Activated naive CD8-positive, alpha-beta T cell treated with anti-CD3 and anti-CD28 coated beads, Interleukin-2, amount 50 U/mL, for 16 hours (primary cell): ENCODE results near the gene ANKRD2.
"Not testable (repeated sequence)": the region's sequence is repeated elsewhere in the genome, so short reads cannot be mapped to it uniquely, and the experiment has no call there.

Source experiments
- DNase-seq: peaks from one replicate; pipeline ENCODE4 v3.0.0-alpha.2; 2020; ENCODE audit warnings: low read depth, low spot score

The ANKRD2 gene

DNA sequence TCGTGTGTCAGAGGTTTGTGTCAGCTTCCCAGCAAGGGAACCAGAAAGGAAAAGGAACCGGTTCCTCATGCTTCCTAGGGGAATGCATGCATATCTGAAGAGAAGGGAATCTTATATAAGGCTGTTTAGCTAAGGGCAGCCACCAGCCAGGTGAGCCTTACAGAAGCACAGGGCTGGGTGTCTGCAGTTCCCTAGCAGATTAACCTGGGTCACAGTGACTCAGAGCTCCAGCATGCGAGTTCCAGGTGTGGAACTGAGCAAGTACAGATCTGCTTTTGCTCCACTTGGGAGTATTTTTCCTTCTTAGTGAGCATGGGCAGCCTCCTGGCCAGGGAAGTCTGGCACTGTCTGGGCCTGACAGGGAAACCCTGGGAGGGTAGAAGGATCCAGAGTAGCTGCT is 957 bp upstream of the ANKRD2 start:
- DNase-seq, result no peak

DNA sequence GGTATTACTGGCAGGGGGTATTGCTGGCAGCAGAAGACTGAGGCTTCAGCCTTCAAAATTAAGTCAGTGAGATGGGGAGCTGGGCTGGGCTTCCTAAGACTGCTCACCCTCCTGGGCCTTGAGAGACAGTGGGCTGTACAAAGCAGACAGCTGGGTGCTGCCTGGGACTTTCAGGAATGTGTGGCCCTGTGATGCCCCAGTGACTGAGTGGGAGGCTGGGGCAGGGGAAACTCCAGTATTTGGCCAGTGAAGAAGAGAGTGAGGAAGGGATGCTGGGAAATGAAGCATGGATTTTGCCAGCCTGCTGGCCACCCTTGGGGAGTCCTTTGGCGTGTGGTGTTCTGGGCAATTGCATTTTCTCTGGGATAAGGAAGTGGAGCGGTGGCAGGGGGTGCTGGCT is 442 bp downstream of the ANKRD2 start:
- DNase-seq, result no peak

DNA sequence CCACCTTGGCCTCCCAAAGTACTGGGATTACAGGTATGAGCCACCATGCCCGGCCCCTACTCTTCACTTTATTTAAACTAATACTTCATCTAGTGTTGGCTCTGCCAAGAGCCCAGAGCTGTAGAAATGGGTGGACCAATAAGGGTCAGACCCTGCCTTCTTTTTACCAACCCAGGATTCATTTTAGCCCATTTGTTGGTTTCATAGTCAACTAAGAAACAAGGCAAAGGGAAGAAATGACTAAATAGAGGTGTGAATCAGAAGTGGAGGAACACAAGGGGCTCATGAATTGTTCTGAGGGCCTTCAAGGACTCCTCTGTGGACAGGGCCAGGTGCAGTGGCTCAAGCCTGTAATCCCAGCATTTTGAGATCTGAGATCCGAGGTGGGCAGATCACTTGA is 1.1 kb downstream of the ANKRD2 start:
- DNase-seq, result no peak

DNA sequence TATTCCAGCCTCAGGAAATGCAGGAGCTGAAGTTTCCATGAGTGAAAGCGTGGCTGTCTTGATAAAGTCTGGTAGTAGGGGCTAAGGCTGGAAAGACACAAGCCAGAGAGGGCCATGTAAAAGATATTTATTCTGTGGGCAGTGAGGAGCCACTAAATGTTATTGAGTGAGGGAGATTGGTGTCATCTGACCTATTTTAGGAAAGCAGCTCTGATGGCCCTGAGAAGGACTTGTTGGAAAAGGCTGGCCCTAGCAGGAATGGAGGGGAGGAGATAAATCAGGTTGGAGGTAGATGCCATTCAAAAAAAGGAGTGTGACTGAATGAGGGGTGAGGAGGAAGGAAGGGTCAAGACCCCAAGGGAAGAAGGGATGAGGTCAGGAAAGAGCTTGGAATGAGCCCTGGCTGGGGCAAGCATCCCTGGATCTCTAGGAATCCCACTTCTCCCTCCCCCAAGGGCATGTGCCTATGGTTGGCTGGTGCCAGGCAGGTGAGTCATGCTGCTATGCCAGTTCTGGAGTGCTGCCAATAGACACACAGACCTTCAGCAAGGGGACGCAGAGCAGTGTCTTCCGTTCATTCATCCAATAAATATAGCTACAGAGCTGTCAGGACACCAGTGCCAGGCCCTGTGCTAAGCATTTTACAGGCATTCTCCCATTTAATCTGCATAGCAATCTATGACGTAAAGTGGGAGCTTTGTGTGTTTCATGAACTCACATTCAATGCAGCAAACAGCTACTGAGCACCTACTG is 2.0 kb downstream of the ANKRD2 start:
- DNase-seq, result no peak

DNA sequence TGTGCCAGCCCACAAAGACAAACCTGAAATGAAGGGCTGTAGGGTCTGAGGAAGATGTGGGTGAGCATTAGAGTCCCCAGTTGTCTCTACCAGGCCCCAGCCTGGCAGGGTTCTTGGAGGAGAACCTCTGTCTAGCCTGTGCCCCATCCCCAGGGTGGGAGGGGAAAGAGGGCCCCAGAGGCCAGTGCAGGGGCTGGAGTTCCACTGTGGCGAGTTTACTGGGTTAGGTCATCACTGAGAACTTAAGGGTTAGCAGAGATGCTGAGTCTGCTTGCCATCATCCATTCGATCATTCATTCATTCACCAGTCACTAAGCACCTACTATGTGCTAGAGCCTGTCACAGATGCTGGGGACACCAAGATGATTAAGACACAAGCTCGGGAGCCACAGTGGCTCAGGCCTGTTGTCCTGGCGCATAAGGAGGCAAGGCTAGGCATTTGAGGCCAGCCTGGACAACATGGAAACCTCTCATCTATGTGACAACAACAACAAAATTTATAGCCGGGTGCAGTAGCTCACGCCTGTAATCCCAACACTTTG is 2.6 kb downstream of the ANKRD2 start:
- no peak for DNase-seq

DNA sequence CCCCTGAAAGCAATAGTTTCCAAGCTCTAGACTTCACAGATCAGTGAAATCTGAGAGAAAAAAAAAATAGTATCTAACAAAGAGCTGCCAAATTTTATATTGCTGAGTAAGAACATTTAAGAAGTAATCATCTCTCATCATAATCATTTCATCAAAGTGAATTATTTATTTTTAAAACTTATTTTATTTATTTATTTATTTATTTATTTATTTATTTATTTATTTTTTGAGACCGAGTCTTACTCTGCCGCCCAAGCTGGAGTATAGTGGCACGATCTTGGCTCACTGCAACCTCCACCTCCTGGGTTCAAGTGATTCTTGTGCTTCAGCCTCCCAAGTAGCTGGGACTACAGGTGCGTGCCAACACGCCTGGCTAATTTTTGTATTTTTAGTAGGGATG is 3.9 kb downstream of the ANKRD2 start:
- not testable (repeated sequence) for DNase-seq

DNA sequence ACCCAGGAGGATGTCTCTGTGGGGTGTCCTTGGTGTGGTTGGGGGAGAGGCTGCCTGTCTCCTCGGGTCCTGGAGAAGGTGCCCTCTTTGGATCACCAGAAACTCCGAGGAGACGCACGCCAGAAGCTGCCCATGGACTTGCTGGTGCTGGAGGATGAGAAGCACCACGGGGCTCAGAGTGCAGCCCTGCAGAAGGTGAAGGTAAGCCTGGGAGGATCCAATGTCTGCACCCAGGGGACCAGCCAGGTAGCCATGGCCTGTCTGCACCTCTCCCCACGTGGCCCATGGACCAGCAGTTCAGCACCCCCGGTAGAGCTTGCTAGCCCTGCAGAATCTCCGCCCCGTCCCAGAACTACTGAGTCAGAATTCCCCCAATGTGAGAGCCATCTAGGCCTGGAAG is 5.1 kb downstream of the ANKRD2 start:
- DNase-seq, result no peak

DNA sequence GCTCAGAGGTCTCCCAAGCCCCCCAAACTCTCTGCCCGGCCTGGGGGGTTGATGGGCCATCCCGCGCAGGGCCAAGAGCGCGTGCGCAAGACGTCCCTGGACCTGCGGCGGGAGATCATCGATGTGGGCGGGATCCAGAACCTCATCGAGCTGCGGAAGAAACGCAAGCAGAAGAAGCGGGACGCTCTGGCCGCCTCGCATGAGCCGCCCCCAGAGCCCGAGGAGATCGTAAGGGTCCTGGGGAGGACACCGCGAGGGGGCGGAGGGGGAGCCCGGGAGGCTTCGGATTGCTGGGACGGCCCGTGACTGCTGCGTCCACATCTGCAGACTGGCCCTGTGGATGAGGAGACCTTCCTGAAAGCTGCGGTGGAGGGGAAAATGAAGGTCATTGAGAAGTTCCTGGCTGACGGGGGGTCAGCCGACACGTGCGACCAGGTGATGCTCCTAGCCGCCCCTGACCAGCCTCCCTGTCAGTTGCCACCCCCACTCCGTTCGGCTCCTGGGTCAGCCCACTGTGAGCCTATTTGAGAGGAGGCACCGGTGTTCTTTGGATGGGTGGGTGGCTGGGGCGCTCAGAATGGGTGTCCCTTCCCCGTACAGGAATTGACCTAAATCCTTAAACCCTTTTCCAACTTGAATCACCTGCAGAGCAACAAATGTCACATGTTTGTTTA is 5.7 kb downstream of the ANKRD2 start:
- no peak for DNase-seq

DNA sequence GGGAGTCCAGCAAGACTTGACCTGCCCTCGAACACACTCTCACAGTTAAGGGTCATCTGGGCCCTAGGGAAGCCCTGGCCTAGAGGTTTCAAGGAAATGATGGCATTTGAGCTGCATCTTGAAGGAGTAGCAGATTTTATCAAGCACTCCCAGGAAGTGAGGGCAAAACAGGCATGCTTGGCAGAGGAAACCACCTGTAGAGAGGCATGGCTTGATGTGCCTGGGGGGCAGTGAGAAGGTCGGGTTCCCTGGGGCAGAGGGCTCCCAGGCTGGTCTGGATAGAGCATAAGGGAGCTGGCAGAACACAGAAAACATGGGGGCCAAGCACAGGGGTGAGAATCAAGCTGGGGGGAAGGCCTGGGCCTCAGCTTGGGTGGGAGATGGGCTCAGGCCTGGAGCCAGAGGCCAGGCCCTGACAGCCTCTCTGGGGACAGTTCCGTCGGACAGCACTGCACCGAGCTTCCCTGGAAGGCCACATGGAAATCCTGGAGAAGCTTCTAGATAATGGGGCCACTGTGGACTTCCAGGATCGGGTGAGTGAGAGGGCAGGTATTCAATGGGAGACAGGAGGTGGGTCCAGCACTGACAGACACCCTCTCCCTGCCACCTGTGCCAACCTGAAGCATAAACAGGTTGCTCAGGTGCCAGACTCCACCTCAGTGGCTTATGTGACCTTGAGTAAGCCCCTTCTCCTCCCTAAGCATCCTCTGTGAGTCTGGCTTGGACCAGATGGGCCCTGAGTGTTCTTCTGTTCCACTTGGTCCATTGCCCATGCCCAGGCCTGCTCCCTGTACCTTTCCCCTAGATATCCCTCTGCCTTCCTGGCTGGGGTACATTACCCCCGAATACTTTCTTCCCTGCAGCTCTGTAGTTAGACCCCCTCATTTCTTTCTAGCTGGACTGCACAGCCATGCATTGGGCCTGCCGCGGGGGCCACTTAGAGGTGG is 8.1 kb downstream of the ANKRD2 start:
- no peak for DNase-seq

DNA sequence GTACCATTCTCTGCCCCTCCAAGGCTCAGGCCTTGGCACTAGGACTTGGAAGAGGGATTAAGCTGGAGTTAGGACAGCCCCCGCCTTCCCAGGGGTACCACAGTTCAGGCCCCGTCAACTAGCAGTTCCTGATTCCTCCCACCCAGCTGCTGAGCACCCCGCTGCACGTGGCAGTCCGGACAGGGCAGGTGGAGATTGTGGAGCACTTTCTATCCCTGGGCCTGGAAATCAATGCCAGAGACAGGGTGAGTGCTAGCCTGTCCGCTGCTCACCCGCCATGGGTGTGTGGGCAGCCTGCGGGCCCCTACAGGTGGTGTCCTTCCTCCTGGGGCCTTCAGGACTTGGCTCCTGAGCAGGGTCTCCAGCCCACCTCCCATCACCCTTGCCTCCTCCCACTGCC is 9.6 kb downstream of the ANKRD2 start:
- DNase-seq, result no peak

DNA sequence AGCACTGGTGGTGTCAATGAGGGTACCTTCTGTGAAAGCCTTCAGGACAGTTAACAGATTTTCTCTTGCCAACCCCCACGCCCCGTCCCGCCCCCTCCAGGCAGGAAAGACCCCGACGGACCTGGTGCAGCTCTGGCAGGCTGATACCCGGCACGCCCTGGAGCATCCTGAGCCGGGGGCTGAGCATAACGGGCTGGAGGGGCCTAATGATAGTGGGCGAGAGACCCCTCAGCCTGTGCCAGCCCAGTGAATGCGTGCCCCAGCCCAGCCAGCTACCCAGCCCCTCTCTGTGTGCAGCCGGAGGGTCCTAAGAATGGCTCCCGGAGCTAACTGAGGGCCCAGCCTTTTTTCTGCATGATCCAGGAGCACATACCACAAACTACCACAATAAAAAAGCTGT is 10.9 kb downstream of the ANKRD2 start:
- no peak for DNase-seq

DNA sequence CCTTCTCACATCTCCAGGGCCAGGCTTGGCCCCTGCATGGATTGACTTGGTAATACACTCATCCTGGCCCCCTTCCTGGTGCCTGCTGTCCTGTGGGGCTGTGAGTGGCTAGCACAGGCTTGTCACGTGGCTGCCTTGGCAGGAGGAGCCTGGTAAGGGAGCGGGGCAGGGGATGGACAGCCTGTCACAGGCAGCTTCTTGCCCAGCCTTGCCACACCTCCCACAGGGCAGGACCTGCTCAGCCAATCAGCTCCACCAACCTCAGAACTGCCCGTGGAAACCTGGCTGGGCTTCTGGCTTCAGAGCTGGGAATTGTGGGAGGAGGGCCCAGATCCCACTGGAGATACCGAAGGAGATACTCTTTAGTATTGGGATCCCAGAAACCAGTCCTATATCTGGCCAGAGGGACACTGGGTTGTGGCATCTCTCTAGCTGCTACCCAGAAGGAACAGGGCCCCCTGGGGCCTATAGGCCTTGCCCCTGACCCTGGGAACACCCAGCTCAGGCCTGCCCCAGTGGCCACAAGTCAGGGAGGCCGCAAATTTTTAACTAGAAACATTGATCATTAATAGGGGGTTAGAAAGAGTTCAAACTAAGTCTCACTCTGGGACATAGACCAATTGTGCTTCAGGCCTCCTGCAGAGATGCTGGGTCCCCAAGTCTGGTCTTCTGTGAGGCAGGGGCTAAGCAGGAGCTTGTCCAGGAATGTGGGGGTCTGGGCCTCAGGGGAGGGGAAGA is 11.7 kb downstream of the ANKRD2 start, which contains the start of gene HOGA1:
HOGA1 (plus strand) TSS at position 330 of the 738 bp plus-strand sequence; CDS start at position 645, 315 bp downstream.
- no peak for DNase-seq

DNA sequence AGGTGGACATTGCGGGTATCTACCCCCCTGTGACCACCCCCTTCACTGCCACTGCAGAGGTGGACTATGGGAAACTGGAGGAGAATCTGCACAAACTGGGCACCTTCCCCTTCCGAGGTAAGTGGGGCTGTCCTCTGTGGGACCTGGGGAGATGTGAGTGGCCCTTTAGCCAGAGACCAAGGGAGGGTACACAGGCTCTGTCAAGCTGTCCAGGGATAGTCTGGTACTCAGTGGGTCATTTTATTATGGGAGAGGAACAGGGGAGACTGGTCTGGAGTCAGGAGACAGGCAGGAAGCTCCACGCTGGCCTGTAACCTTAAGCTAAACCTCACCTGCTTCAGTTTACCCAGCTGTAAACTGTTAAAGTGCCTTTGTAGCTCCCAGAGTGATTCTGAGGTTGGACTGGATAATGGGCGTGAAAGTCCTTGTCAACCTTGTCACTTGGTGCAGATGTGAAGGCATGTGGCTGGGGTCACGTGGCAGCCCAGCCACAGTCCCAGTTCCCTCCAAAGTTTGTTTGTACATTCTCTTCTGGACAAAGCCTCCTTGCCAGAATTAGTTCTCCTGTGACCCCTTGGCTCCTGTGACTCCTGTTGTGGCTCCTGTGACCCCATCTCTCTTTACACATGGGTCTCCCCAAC is 12.3 kb downstream of the ANKRD2 start:
- no peak for DNase-seq

DNA sequence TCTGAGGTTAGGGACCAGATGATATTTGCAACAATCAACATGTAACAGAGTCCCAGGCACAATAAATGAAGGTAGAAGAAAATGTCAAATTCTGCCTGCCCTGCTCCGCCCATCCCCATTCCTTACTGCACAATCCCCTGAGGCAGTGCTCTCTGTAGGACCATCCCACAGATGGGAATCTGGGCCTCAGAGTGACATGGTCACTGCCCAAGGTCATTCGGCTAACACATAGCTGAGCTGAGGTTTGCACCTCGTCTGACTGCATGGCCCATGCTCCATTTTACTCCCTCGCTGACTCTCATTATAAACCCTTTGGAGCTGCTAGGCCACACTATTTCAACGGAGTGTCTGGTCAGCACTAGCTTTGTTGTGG is 12.8 kb downstream of the ANKRD2 start:
- DNase-seq, result no peak

DNA sequence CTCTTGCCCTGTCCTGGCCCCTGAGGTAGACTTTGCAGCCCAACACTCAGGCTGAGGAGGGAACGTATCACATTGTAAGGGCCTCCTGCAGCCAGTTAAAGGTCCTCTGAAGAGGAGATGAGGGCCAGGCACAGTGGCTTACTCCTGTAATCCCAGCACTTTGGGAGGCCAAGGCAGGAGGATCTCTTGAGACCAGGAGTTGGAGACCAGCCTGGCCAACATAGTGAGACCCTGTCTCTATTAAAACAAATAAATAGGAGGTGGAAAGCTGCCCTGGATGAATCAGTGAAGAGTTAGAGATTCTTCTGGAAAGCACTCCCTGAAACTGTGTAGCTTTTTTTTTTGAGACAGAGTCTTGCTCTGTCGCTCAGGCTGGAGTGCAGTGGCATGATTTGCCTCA is 14.6 kb downstream of the ANKRD2 start:
- no peak for DNase-seq

DNA sequence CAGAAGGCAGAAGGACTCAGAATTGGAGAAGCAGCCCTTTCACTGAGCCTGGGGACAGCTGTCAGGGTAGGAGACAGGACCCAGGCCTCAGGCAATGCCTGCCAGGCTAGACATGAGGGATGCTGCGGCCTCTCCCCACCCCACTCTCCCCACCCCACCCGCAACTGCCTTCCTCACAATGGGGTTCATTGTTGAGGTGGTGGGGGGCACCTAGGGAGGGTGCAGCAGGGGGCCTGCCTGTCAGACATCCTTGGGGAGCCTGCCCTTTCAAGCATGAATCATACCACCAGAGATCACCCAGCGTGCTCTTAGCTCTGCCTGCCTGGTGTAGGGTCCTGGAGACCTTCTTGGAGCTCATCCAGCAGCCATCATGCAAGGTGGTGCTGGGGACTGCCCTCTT is 16.9 kb downstream of the ANKRD2 start, which contains the start of gene C10orf62:
C10orf62 (plus strand) TSS at position 243 of the 400 bp plus-strand sequence. CDS start 177 bp downstream, outside the sequence.
- DNase-seq, result no peak

DNA sequence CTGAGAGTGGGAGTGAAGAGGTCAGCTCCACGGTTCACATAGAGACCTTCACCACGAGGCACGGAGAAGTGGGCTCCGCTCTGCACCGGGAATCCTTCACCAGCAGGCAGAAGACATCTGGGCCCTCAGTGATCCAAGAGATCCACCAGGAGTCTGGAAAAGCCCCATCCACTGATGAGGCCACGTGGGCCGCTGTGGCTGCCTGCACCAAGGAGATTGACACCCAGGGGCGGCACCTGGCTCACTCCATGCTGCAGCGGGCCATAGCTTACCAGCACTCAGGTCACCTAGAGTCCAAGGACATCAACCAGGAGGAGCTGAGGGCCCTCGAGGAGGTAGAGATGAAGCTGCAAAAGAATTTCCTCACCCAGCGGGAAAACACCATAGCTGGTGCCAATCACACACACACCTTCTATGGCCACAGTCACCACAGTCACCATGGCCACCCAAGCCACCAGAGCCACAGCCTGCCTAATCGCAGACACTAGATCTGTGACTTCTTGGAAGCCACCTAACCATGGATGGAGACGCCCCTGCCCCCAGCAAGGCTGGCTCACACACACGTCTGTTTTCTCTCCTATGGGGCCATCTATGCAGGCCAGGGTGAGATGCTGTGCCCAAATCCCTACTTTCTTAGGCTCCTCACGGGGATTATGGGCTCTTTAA is 17.6 kb downstream of the ANKRD2 start:
- no peak for DNase-seq

DNA sequence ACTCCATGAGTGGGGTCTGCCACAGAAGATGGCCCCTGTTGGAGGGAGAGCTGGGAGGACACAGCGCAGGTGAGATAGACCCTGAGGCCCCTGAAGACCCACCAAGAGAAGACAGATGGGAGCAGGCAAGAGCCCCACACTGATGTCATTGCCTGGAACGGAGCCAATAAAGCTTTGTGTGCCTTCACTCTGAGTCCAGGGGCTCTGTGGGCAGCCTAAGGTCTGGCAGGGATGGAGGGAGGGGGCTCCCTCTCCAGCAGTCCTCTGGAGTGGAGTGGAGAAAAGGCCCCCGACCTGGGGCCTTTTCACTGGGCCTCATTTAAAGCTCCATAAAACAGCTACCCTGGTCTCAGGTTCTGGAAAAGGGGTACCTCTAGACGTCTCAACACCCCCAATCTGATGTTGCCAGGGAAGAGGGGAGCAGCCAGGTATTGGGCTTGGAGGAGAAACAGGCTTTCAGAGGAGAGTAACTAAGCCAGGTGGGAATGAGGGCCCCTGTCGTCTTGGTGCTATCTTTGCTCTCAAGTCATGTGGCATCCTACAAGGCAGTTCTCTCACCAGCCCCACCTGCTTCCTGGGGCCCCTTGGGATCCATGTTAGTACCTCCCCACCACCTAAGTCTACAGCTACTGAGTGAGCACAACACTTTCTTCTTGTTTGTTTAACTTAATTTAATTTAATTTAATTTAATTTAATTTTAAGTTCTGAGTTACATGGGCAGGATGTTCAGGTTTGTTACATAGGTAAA is 18.3 kb downstream of the ANKRD2 start:
- no peak for DNase-seq

DNA sequence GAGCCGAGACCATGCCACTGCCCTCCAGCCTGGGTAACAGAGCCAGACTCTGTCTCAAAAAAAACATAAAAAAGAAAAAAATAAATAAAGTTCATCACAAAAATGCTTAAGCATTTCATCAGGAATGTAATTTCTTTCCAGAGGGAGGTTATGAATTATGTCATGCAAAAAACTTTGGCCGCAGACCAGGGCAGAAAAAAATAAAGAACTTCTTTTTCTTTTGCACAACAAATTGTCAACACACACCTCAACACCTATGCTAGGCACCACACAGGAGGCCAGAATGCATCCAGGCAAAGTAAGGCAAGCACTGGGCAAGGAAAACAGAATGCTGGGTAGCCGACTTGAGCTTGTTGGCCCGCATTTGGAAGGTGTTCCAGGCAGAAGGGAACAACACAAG is 20.8 kb downstream of the ANKRD2 start:
- DNase-seq, result no peak
